Measurements from ENCODE around the gene SPTB. TPM values are rescaled to one million over a fixed set of nuclear protein-coding genes. Genes with fewer than 3 reads are reported as not detected.
"Not testable (repeated sequence)": the region's sequence is repeated elsewhere in the genome, so short reads cannot be mapped to it uniquely, and the experiment has no call there.

The SPTB gene
- under 0.01 TPM in 1 of 2 replicates, not detected in the other for total RNA-seq

- no peak for DNase-seq (ENCODE audit: low read depth, low spot score)
These were observed at the start of gene SPTB for GRCh38 chr14:64879635-64880220. Gene SPTB, minus strand, starts transcription at chr14:64879907. Its CDS starts 56,813 bp downstream, at chr14:64823094.

- no peak for DNase-seq (ENCODE audit: low read depth, low spot score)
These were observed 49.3 kb upstream of the SPTB start for GRCh38 chr14:64929014-64929359.

GRCh38 chr14:64928239-64929013, 48.7 kb upstream of the SPTB start:
- DNase-seq (ENCODE audit: low read depth, low spot score) = no peak

GRCh38 chr14:64927031-64927430, 47.3 kb upstream of the SPTB start:
- DNase-seq (ENCODE audit: low read depth, low spot score) = no peak

- no peak for DNase-seq (ENCODE audit: low read depth, low spot score)
These were observed 46.8 kb upstream of the SPTB start for GRCh38 chr14:64926398-64926995.

- DNase-seq (ENCODE audit: low read depth, low spot score) = no peak
These were observed 43.3 kb upstream of the SPTB start for GRCh38 chr14:64923015-64923414.

GRCh38 chr14:64920465-64920864, 40.8 kb upstream of the SPTB start:
- no peak for DNase-seq (ENCODE audit: low read depth, low spot score)

- DNase-seq (ENCODE audit: low read depth, low spot score) = no peak
These were observed 39.9 kb upstream of the SPTB start for GRCh38 chr14:64919618-64920017.

GRCh38 chr14:64919215-64919614, 39.5 kb upstream of the SPTB start:
- DNase-seq (ENCODE audit: low read depth, low spot score) = no peak

- no peak for DNase-seq (ENCODE audit: low read depth, low spot score)
These were observed 38.5 kb upstream of the SPTB start for GRCh38 chr14:64918216-64918615.

- no peak for DNase-seq (ENCODE audit: low read depth, low spot score)
These were observed 36.1 kb upstream of the SPTB start for GRCh38 chr14:64915797-64916196.

- no peak for DNase-seq (ENCODE audit: low read depth, low spot score)
These were observed 35.3 kb upstream of the SPTB start for GRCh38 chr14:64915029-64915424.

- peak; percentile 92 for DNase-seq (ENCODE audit: low read depth, low spot score)
These were observed 34.7 kb upstream of the SPTB start, which contains the start of gene CHURC1 for GRCh38 chr14:64914237-64915028. Gene CHURC1, plus strand, starts transcription at chr14:64914455. Its CDS starts 41 bp downstream, at chr14:64914496.

- DNase-seq (ENCODE audit: low read depth, low spot score) = not testable (repeated sequence)
These were observed 33.8 kb upstream of the SPTB start for GRCh38 chr14:64913477-64913876.

- no peak for DNase-seq (ENCODE audit: low read depth, low spot score)
These were observed 32.6 kb upstream of the SPTB start for GRCh38 chr14:64912261-64912660.

- DNase-seq (ENCODE audit: low read depth, low spot score) = no peak
These were observed 31.3 kb upstream of the SPTB start for GRCh38 chr14:64910847-64911495.

GRCh38 chr14:64906022-64906421, 26.3 kb upstream of the SPTB start:
- no peak for DNase-seq (ENCODE audit: low read depth, low spot score)

GRCh38 chr14:64899958-64900357, 20.3 kb upstream of the SPTB start:
- no peak for DNase-seq (ENCODE audit: low read depth, low spot score)

GRCh38 chr14:64891839-64892375, 12.2 kb upstream of the SPTB start:
- peak; percentile 29 for DNase-seq (ENCODE audit: low read depth, low spot score)

- no peak for DNase-seq (ENCODE audit: low read depth, low spot score)
These were observed 11.6 kb upstream of the SPTB start for GRCh38 chr14:64891173-64891838.
